ENCODE data around the gene TTLL3. TPM values are rescaled to one million over a fixed set of nuclear protein-coding genes. Genes with fewer than 3 reads are reported as not detected.

The TTLL3 gene
- total and polyA plus RNA-seq, 2 of the 8 experiments (the other 6 are each of a cell fraction or from before 2014, with no cell fraction given): 5.9 to 8.9 TPM

DNA sequence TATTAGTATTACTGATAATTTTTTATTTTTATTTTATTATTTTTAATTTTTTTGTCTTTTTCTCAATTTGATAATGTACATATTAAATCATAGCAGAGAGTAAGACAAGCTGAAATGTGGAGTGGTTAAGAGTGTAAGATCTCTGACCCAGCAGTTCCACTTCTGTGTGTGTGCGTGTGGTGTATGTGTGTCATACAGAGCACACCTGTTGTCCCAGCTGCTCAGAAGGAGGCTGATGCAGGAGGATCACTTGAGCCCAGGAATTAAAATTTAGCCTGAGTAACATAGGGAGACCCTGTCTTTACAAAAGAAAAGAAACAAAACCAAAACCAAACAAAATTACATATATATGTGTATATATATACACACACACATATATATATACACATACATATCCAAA lies 71.4 kb downstream of the TTLL3 start:
- H2BK20ac ChIP-seq (ENCODE audit: low read length): no peak overlapping the region
- H3K4me1 ChIP-seq (replicated peaks in 1 of 4; ENCODE audit: control insufficient read depth in 3 of 4, insufficient read depth in 4 of 4, low read length in 3 of 4): no peaks in the 10 kb centered on the region; a peak in 1 of 7 replicates
- DNase-seq (ENCODE audit: low read depth in 1 of 2, low spot score in 2 of 2) (no peak), FAIRE-seq (no peak)
- no peak overlapping the region for H3K27ac ChIP-seq (ENCODE audit: low read depth, low read length)
- no peak overlapping the region for H2BK5ac ChIP-seq (ENCODE audit: low read depth, low read length)
- 86% methylated on average over 1 of the region's 1 CpG; no CpG with 5 or more reads in 1 of the 2 experiments for WGBS, 2 experiments (ENCODE audit: extremely low coverage in 1 of 2, insufficient coverage in 1 of 2, insufficient read length in 1 of 2, insufficient replicate concordance in 2 of 2, low coverage in 1 of 2, low lambda C conversion rate in 2 of 2, missing lambda C conversion rate in 1 of 2)
- no peak overlapping the region for H3K4me2 ChIP-seq (ENCODE audit: insufficient read depth in 1 of 2, low read depth in 2 of 2, low read length in 2 of 2)
- no peak overlapping the region for H3K9ac ChIP-seq (replicated peaks in 1 of 4; ENCODE audit: extremely low read depth in 1 of 4, low read depth in 3 of 4, low read length in 3 of 4)
- H4K20me1 ChIP-seq (replicated peaks in 1 of 2; ENCODE audit: control insufficient read depth in 1 of 2, insufficient read depth in 2 of 2, low read length in 2 of 2): no peaks in the 10 kb centered on the region
- H3K14ac ChIP-seq (ENCODE audit: insufficient read length): no peak overlapping the region
- H3K9me3 ChIP-seq (ENCODE audit: insufficient read depth in 2 of 2, low read depth in 1 of 2, low read length in 1 of 2): no peaks in the 10 kb centered on the region
- no peak overlapping the region for H4K91ac ChIP-seq (replicated peaks; ENCODE audit: insufficient read length, low read length)
- H3K36me3 ChIP-seq (ENCODE audit: control insufficient read depth in 2 of 4, insufficient read depth in 4 of 4, low read length in 3 of 4): no peaks in the 10 kb centered on the region
- CTCF ChIA-PET (ENCODE audit: partially characterized antibody): interaction anchor here (1.1 kb wide), 1 partner anchor 101 kb away, joined by 3 read pairs; no protein-coding TSS in a partner anchor
- H2BK12ac ChIP-seq (ENCODE audit: low read depth, low read length): no peak overlapping the region
- no peak overlapping the region for H3K56ac ChIP-seq (replicated peaks; ENCODE audit: insufficient read length, low read depth, low read length)
- no peaks in the 10 kb centered on the region for H3K23me2 ChIP-seq (ENCODE audit: low read depth, low read length)
- H4K8ac ChIP-seq (ENCODE audit: extremely low read depth, insufficient read depth, low read length): no peak overlapping the region
- H4K5ac ChIP-seq (ENCODE audit: insufficient read length, low read depth, low read length): no peak overlapping the region
- H2BK120ac ChIP-seq (replicated peaks; ENCODE audit: low read depth, low read length): no peak overlapping the region
- POLR2A ChIA-PET (ENCODE audit: partially characterized antibody): interaction anchor here (1.0 kb wide), 1 partner anchor 21 kb away, joined by 3 read pairs; no protein-coding TSS in a partner anchor
- H2AFZ ChIP-seq (ENCODE audit: low read length): no peak overlapping the region
- no peaks in the 10 kb centered on the region for H3K79me2 ChIP-seq (ENCODE audit: control insufficient read depth in 1 of 2, insufficient read depth in 2 of 2, low read length in 2 of 2)
- H3K18ac ChIP-seq (ENCODE audit: extremely low read depth, low read length): no peak overlapping the region
- H3K4me3 ChIP-seq (ENCODE audit: extremely low read depth in 1 of 4, insufficient read depth in 2 of 4, low read depth in 3 of 4, low read length in 4 of 4): no peak overlapping the region
- H2AK5ac ChIP-seq (ENCODE audit: low read depth, low read length): no peak overlapping the region
- no peak overlapping the region for H3K23ac ChIP-seq (ENCODE audit: insufficient read length)
- no peak overlapping the region for H2BK15ac ChIP-seq (ENCODE audit: low read length)
- H3K79me1 ChIP-seq (ENCODE audit: low read depth, low read length): no peaks in the 10 kb centered on the region
- no peak overlapping the region for H3K4ac ChIP-seq (replicated peaks; ENCODE audit: insufficient read length, low read depth, low read length)
- H3K27me3 ChIP-seq (replicated peaks in 1 of 4; ENCODE audit: control insufficient read depth in 3 of 4, extremely low read depth in 1 of 4, insufficient read depth in 3 of 4, low read length in 3 of 4): no peaks in the 10 kb centered on the region
- TF ChIP-seq YY1 (IDR thresholded peaks at IDR 0.05; ENCODE audit: low read depth, low read length) (no peak), SIRT6 (IDR thresholded peaks at IDR 0.05; ENCODE audit: low read length) (no peak), SP2 (IDR thresholded peaks at IDR 0.05; ENCODE audit: low read length) (no peak), TBP (IDR thresholded peaks at IDR 0.05; ENCODE audit: low read depth, low read length) (no peak)
- TF ChIP-seq, protein P1, sequence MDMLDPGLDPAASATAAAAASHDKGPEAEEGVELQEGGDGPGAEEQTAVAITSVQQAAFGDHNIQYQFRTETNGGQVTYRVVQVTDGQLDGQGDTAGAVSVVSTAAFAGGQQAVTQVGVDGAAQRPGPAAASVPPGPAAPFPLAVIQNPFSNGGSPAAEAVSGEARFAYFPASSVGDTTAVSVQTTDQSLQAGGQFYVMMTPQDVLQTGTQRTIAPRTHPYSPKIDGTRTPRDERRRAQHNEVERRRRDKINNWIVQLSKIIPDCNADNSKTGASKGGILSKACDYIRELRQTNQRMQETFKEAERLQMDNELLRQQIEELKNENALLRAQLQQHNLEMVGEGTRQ (IDR thresholded peaks at IDR 0.05; ENCODE audit: low read length): no peak
- TF ChIP-seq, protein P2, sequence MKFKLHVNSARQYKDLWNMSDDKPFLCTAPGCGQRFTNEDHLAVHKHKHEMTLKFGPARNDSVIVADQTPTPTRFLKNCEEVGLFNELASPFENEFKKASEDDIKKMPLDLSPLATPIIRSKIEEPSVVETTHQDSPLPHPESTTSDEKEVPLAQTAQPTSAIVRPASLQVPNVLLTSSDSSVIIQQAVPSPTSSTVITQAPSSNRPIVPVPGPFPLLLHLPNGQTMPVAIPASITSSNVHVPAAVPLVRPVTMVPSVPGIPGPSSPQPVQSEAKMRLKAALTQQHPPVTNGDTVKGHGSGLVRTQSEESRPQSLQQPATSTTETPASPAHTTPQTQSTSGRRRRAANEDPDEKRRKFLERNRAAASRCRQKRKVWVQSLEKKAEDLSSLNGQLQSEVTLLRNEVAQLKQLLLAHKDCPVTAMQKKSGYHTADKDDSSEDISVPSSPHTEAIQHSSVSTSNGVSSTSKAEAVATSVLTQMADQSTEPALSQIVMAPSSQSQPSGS (IDR thresholded peaks at IDR 0.05; ENCODE audit: low read length): no peak

All from H1 (cell line).